Breast epithelium (tissue), 3 donors: ENCODE data around the gene CCDC116.

Experiments
- CTCF ChIP-seq, 3 donors: fragments of 450-650 bp; IDR thresholded peaks; one replicate each; pipeline ENCODE4 v1.5.1; 2016 to 2017; ENCODE audit warnings: antibody characterized with exemption in 3 of 3, mild to moderate bottlenecking in 3 of 3, moderate library complexity in 3 of 3
- POLR2A ChIP-seq: fragments of 450-650 bp; IDR thresholded peaks from one replicate; pipeline ENCODE4 v1.6.1; 2016; ENCODE audit warnings: antibody characterized with exemption, mild to moderate bottlenecking, moderate library complexity

GRCh38 chr22:21666786-21667185 is 34.2 kb downstream of the CCDC116 start:
- TF ChIP-seq CTCF (IDR thresholded peaks at IDR 0.05), result no peak
- no peak for TF ChIP-seq POLR2A
